Mesenchymal stem cell (in vitro differentiated cells and primary cell): Measurements from ENCODE around the gene TBX2.

Source experiments
- DNase-seq: peaks from one replicate; pipeline ENCODE4 v3.0.0-alpha.2; 2013
- H2AFZ ChIP-seq: one replicate; pipeline ENCODE4 v1.6.1; 2013; ENCODE audit warnings: low read depth, mild to moderate bottlenecking, control low read depth, inconsistent platforms, low read length, moderate library complexity
- H2AK5ac ChIP-seq: 2 replicates; pipeline ENCODE4 v1.6.1; 2013; ENCODE audit warnings: low read length, moderate library complexity, mild to moderate bottlenecking, inconsistent platforms; ENCODE audit not compliant: severe bottlenecking
- H2BK120ac ChIP-seq: one replicate; pipeline ENCODE4 v1.6.1; 2013; ENCODE audit warnings: low read depth, mild to moderate bottlenecking, inconsistent platforms, low read length, moderate library complexity
- H2BK12ac ChIP-seq, 2 experiments: one replicate each; pipeline ENCODE4 v1.6.1; 2013; ENCODE audit warnings: inconsistent platforms in 2 of 2, low read length in 2 of 2, mild to moderate bottlenecking in 2 of 2, moderate library complexity in 2 of 2, control low read depth in 1 of 2
- H2BK15ac ChIP-seq: one replicate; pipeline ENCODE4 v1.6.1; 2013; ENCODE audit warnings: mild to moderate bottlenecking, low read depth, inconsistent platforms; ENCODE audit not compliant: poor library complexity, severe bottlenecking
- H2BK5ac ChIP-seq: 2 replicates; pipeline ENCODE4 v1.6.1; 2013; ENCODE audit warnings: low read depth, mild to moderate bottlenecking, low read length, control low read depth, inconsistent platforms; ENCODE audit not compliant: poor library complexity, severe bottlenecking
- H3K14ac ChIP-seq, 2 experiments: one replicate each; pipeline ENCODE4 v1.6.1; 2013; ENCODE audit warnings: inconsistent platforms in 2 of 2, low read length in 2 of 2, control low read depth in 1 of 2, mild to moderate bottlenecking in 1 of 2, moderate library complexity in 1 of 2
- H3K18ac ChIP-seq, 2 experiments: one replicate each; pipeline ENCODE4 v1.6.1; 2013; ENCODE audit warnings: inconsistent platforms in 2 of 2, low read length in 2 of 2, control low read depth in 1 of 2, low read depth in 1 of 2, mild to moderate bottlenecking in 1 of 2
- H3K23ac ChIP-seq, 2 experiments: one replicate each; pipeline ENCODE4 v1.6.1; 2013; ENCODE audit warnings: inconsistent platforms in 2 of 2, low read length in 2 of 2, mild to moderate bottlenecking in 2 of 2, moderate library complexity in 2 of 2, control low read depth in 1 of 2
- H3K27ac ChIP-seq: 2 replicates; pipeline ENCODE4 v1.5.1; 2013; ENCODE audit warnings: mild to moderate bottlenecking, moderate library complexity, low read length, control low read depth, inconsistent platforms; ENCODE audit not compliant: poor library complexity, severe bottlenecking
- H3K27me3 ChIP-seq, 2 experiments: 2 replicates each; pipeline versions ENCODE4 v1.6.1 to v1.7.0; 2013; ENCODE audit warnings: low read length in 2 of 2, mild to moderate bottlenecking in 2 of 2, moderate library complexity in 2 of 2, control low read depth in 1 of 2, inconsistent platforms in 1 of 2; ENCODE audit not compliant: control insufficient read depth in 1 of 2, insufficient read depth in 1 of 2
- H3K36me3 ChIP-seq, 2 experiments: 2 replicates each; pipeline versions ENCODE4 v1.6.1 to v1.7.0; 2013; ENCODE audit warnings: low read length in 2 of 2, control low read depth in 1 of 2, inconsistent platforms in 1 of 2, low read depth in 1 of 2, mild to moderate bottlenecking in 1 of 2; ENCODE audit not compliant: insufficient read depth in 2 of 2, control insufficient read depth in 1 of 2
- H3K4ac ChIP-seq, 2 experiments: one replicate each; pipeline ENCODE4 v1.6.1; 2013; ENCODE audit warnings: inconsistent platforms in 2 of 2, low read length in 2 of 2, mild to moderate bottlenecking in 2 of 2, moderate library complexity in 2 of 2, control low read depth in 1 of 2, low read depth in 1 of 2
- H3K4me1 ChIP-seq: 2 replicates; pipeline ENCODE4 v1.6.1; 2013; ENCODE audit warnings: low read depth, low read length, control low read depth; ENCODE audit not compliant: control insufficient read depth, insufficient read depth
- H3K4me2 ChIP-seq: 2 replicates; pipeline ENCODE4 v1.6.1; 2013; ENCODE audit warnings: low read length, mild to moderate bottlenecking, inconsistent platforms; ENCODE audit not compliant: poor library complexity, severe bottlenecking
- H3K4me3 ChIP-seq, 2 experiments: 2 replicates each; pipeline versions ENCODE4 v1.5.1 to v1.7.0; 2013; ENCODE audit warnings: low read length in 2 of 2, mild to moderate bottlenecking in 2 of 2, control low read depth in 1 of 2, low read depth in 1 of 2; ENCODE audit not compliant: insufficient read depth in 1 of 2
- H3K79me1 ChIP-seq: replicated peaks from 2 replicates; pipeline ENCODE4 v1.6.1; 2013; ENCODE audit warnings: mild to moderate bottlenecking, control low read depth, low read length, inconsistent platforms; ENCODE audit not compliant: poor library complexity, severe bottlenecking
- H3K9ac ChIP-seq: 2 replicates; pipeline ENCODE4 v1.7.0; 2013; ENCODE audit warnings: mild to moderate bottlenecking, low read length, moderate library complexity
- H3K9me3 ChIP-seq: 2 replicates; pipeline ENCODE4 v1.7.0; 2013; ENCODE audit warnings: mild to moderate bottlenecking, low read length; ENCODE audit not compliant: control insufficient read depth
- H4K8ac ChIP-seq: one replicate; pipeline ENCODE4 v1.6.1; 2013; ENCODE audit warnings: inconsistent platforms, mild to moderate bottlenecking, low read length, moderate library complexity
- H4K91ac ChIP-seq: one replicate; pipeline ENCODE4 v1.6.1; 2013; ENCODE audit warnings: mild to moderate bottlenecking, low read length, inconsistent platforms
- WGBS: methylation state at CpG from one replicate; pipeline ENCODE4 v1.1.7; 2013; ENCODE audit warnings: mixed read lengths; 5-methylcytosine and 5-hydroxymethylcytosine counted together

The TBX2 gene

GRCh38 chr17:61384354-61384691 lies 15.3 kb upstream of the TBX2 start:
- no peaks in the 10 kb centered on the region for H3K27me3 ChIP-seq
- H3K4me2 ChIP-seq: no peak overlapping the region
- H3K4me1 ChIP-seq: peaks cover 6% of the 10 kb centered on the region
- H2BK5ac ChIP-seq: no peak overlapping the region
- no peak overlapping the region for H3K14ac ChIP-seq
- no peak for DNase-seq
- H2AFZ ChIP-seq: no peak overlapping the region
- no peaks in the 10 kb centered on the region for H3K9me3 ChIP-seq
- H3K9ac ChIP-seq: peak overlapping the region; percentile 55
- H3K79me1 ChIP-seq: no peaks in the 10 kb centered on the region
- H4K8ac ChIP-seq: no peak overlapping the region
- peak overlapping the region in 1 of 2 experiments; percentile 18 for H3K18ac ChIP-seq
- H3K36me3 ChIP-seq: peaks cover 0 to 11% of the 10 kb centered on the region in 2 experiments
- no peak overlapping the region for H2BK120ac ChIP-seq
- no peak overlapping the region for H2BK15ac ChIP-seq
- no peak overlapping the region for H4K91ac ChIP-seq
- no peak overlapping the region for H3K27ac ChIP-seq
- peak overlapping the region in 1 of 2 experiments; percentile 40 for H2BK12ac ChIP-seq
- no peak overlapping the region for H3K4me3 ChIP-seq
- WGBS: 95% methylated on average over 8 of the region's 8 CpGs
- no peak overlapping the region for H3K23ac ChIP-seq
- H3K4ac ChIP-seq: no peak overlapping the region
- H2AK5ac ChIP-seq: no peak overlapping the region

- Histone ChIP-seq H3K27ac (no peak overlapping the region), H2AFZ (no peak overlapping the region), H3K36me3 (peaks cover 0 to 11% of the 10 kb centered on the region in 2 experiments), H2BK120ac (no peak overlapping the region), H4K8ac (no peak overlapping the region), H3K23ac (no peak overlapping the region), H2BK15ac (peak overlapping the region; percentile 44), H3K9ac (peak overlapping the region; percentile 55), H2BK5ac (no peak overlapping the region), H2AK5ac (no peak overlapping the region), H2BK12ac (peak overlapping the region; percentile 20 to 37), H3K14ac (peak overlapping the region in 1 of 2 experiments; percentile 28), H3K9me3 (no peaks in the 10 kb centered on the region), H3K4ac (no peak overlapping the region), H3K18ac (no peak overlapping the region), H3K4me2 (no peak overlapping the region), H4K91ac (no peak overlapping the region), H3K4me1 (peaks cover 6% of the 10 kb centered on the region), H3K4me3 (no peak overlapping the region), H3K27me3 (no peaks in the 10 kb centered on the region), H3K79me1 (no peaks in the 10 kb centered on the region)
- no peak for DNase-seq
- WGBS: 89% methylated on average over 13 of the region's 13 CpGs
Measured at GRCh38 chr17:61384692-61385576, 14.7 kb upstream of the TBX2 start.

GRCh38 chr17:61385577-61386236 lies 13.9 kb upstream of the TBX2 start:
- no peak overlapping the region for H2AFZ ChIP-seq
- H3K14ac ChIP-seq: no peak overlapping the region
- H2BK12ac ChIP-seq: no peak overlapping the region
- no peak overlapping the region for H2BK5ac ChIP-seq
- no peaks in the 10 kb centered on the region for H3K9me3 ChIP-seq
- no peak overlapping the region for H3K27ac ChIP-seq
- H3K18ac ChIP-seq: no peak overlapping the region
- no peaks in the 10 kb centered on the region for H3K79me1 ChIP-seq
- no peak overlapping the region for H3K4me3 ChIP-seq
- H3K27me3 ChIP-seq: no peaks in the 10 kb centered on the region
- no peak overlapping the region for H3K4ac ChIP-seq
- no peak overlapping the region for H2BK15ac ChIP-seq
- H4K91ac ChIP-seq: peak overlapping the region; percentile 59
- H4K8ac ChIP-seq: no peak overlapping the region
- no peak overlapping the region for H2AK5ac ChIP-seq
- no peak for DNase-seq
- 95% methylated on average over 15 of the region's 15 CpGs for WGBS
- no peak overlapping the region for H3K9ac ChIP-seq
- no peak overlapping the region for H3K4me2 ChIP-seq
- H3K23ac ChIP-seq: no peak overlapping the region
- H2BK120ac ChIP-seq: no peak overlapping the region
- H3K4me1 ChIP-seq: peaks cover 3% of the 10 kb centered on the region
- H3K36me3 ChIP-seq: peaks cover 0 to 11% of the 10 kb centered on the region in 2 experiments

DNA sequence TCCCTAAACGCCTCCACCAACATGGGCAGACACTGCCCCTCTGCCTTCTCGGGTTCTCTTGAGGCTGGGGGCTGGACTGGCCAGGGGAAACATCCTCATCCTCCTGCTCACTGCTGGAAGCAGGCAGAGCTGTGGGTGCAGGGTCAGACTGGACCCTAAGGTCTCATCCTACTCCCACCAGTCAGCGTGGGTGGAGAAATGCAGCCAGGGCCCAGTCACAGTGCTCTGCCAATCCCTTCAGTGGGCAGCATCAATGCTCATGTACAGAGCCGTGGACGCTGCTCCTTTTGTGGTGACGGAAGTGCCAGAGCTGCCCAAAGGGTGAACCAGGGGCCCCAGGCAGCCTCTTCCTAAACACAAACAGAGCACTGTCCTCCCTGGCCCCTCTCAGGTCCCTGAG lies 13.4 kb upstream of the TBX2 start:
- H3K9me3 ChIP-seq: no peaks in the 10 kb centered on the region
- no peak overlapping the region for H2BK120ac ChIP-seq
- H4K91ac ChIP-seq: peak overlapping the region; percentile 59
- no peak overlapping the region for H3K9ac ChIP-seq
- peaks cover 0 to 3% of the 10 kb centered on the region in 2 experiments for H3K27me3 ChIP-seq
- H3K79me1 ChIP-seq: no peaks in the 10 kb centered on the region
- no peak overlapping the region for H3K27ac ChIP-seq
- 91% methylated on average over 6 of the region's 6 CpGs for WGBS
- H4K8ac ChIP-seq: no peak overlapping the region
- peak overlapping the region in 1 of 2 experiments; percentile 44 for H3K18ac ChIP-seq
- peaks cover 0 to 11% of the 10 kb centered on the region in 2 experiments for H3K36me3 ChIP-seq
- H2BK12ac ChIP-seq: peak overlapping the region in 1 of 2 experiments; percentile 2
- no peak overlapping the region for H3K4ac ChIP-seq
- no peak overlapping the region for H2AK5ac ChIP-seq
- H3K4me1 ChIP-seq: peaks cover 3% of the 10 kb centered on the region
- no peak overlapping the region for H3K4me3 ChIP-seq
- peak overlapping the region; percentile 65 for H2BK15ac ChIP-seq
- H3K23ac ChIP-seq: no peak overlapping the region
- H2AFZ ChIP-seq: no peak overlapping the region
- no peak overlapping the region for H3K4me2 ChIP-seq
- no peak overlapping the region for H2BK5ac ChIP-seq
- no peak for DNase-seq
- H3K14ac ChIP-seq: no peak overlapping the region
